ENCODE results near the gene CTLA4. TPM values are rescaled to one million over a fixed set of nuclear protein-coding genes. Genes with fewer than 3 reads are reported as not detected.

Gene CTLA4
- polyA plus RNA-seq (ENCODE audit: low read depth in 6 of 6) = under 1 TPM in 2 of 6 donors, not detected in 4; 0.22 to 0.60 TPM

- H3K36me3 Mint-ChIP-seq = peaks cover 0 to 7% of the 10 kb centered on the region in 2 donors
- ATAC-seq (ENCODE audit: low read depth in 2 of 2) (no peak), DNase-seq (no peak)
Observed at GRCh38 chr2:203867561-203868200, at the start of gene CTLA4. Gene CTLA4 (plus strand): TSS chr2:203867771. CDS start chr2:203867943, 172 bp downstream.

GRCh38 chr2:203818656-203819055, 48.9 kb upstream of the CTLA4 start:
- Mint-ChIP-seq H3K27ac (no peak overlapping the region), H3K4me1 (peaks cover 5 to 24% (median 15%) of the 10 kb centered on the region in 3 donors), H3K27me3 (peaks cover 79 to 84% (median 82%) of the 10 kb centered on the region in 3 donors), H3K36me3 (no peaks in the 10 kb centered on the region), H3K4me3 (no peak overlapping the region), H3K9me3 (peaks cover 0 to 11% (median 0%) of the 10 kb centered on the region in 7 donors)
- DNase-seq (no peak), ATAC-seq (ENCODE audit: low read depth in 2 of 2) (no peak)

More at GRCh38 chr2:203867561-203868200, at the start of gene CTLA4:
- peaks cover 20 to 24% (median 21%) of the 10 kb centered on the region in 3 donors for H3K27me3 Mint-ChIP-seq
- peaks cover 0 to 11% (median 4%) of the 10 kb centered on the region in 7 donors for H3K9me3 Mint-ChIP-seq
- H3K4me1 Mint-ChIP-seq = peaks cover 0 to 6% (median 0%) of the 10 kb centered on the region in 3 donors
- no peak within 1 kb of the TSS for H3K4me3 Mint-ChIP-seq
- H3K27ac Mint-ChIP-seq = no peak within 1 kb of the TSS

- H3K27ac Mint-ChIP-seq = no peak overlapping the region
- H3K9me3 Mint-ChIP-seq = peaks cover 0 to 11% (median 0%) of the 10 kb centered on the region in 7 donors
- ATAC-seq (ENCODE audit: low read depth in 2 of 2) (no peak), DNase-seq (no peak)
- H3K27me3 Mint-ChIP-seq = peaks cover 79 to 84% (median 82%) of the 10 kb centered on the region in 3 donors
- H3K36me3 Mint-ChIP-seq = no peaks in the 10 kb centered on the region
- H3K4me3 Mint-ChIP-seq = no peak overlapping the region
- peaks cover 5 to 24% (median 15%) of the 10 kb centered on the region in 3 donors for H3K4me1 Mint-ChIP-seq
Observed at GRCh38 chr2:203819434-203820133, 48.0 kb upstream of the CTLA4 start.

- no peak overlapping the region for H3K4me3 Mint-ChIP-seq
- peaks cover 0 to 11% (median 0%) of the 10 kb centered on the region in 7 donors for H3K9me3 Mint-ChIP-seq
- H3K4me1 Mint-ChIP-seq = peaks cover 0 to 18% (median 9%) of the 10 kb centered on the region in 3 donors
- H3K27me3 Mint-ChIP-seq = peaks cover 76 to 80% (median 77%) of the 10 kb centered on the region in 3 donors
- peak overlapping the region in 2 of 6 donors; percentile 17 to 60 for H3K27ac Mint-ChIP-seq
- DNase-seq (peak; percentile 18), ATAC-seq (ENCODE audit: low read depth in 2 of 2) (peak; percentile 64 to 69)
- H3K36me3 Mint-ChIP-seq = no peaks in the 10 kb centered on the region
Observed at GRCh38 chr2:203820969-203821368, 46.6 kb upstream of the CTLA4 start.

GRCh38 chr2:203822240-203822639, 45.3 kb upstream of the CTLA4 start:
- Mint-ChIP-seq H3K27me3 (peaks cover 71 to 79% (median 72%) of the 10 kb centered on the region in 3 donors), H3K27ac (no peak overlapping the region), H3K9me3 (peaks cover 0 to 11% (median 2%) of the 10 kb centered on the region in 7 donors), H3K36me3 (no peaks in the 10 kb centered on the region), H3K4me3 (no peak overlapping the region), H3K4me1 (peaks cover 0 to 18% (median 9%) of the 10 kb centered on the region in 3 donors)
- ATAC-seq (ENCODE audit: low read depth in 2 of 2) = no peak
- no peak for DNase-seq

GRCh38 chr2:203823173-203823572, 44.4 kb upstream of the CTLA4 start:
- Mint-ChIP-seq H3K4me3 (no peak overlapping the region), H3K9me3 (peaks cover 0 to 11% (median 2%) of the 10 kb centered on the region in 7 donors), H3K4me1 (peaks cover 0 to 18% (median 9%) of the 10 kb centered on the region in 3 donors), H3K27ac (no peak overlapping the region), H3K36me3 (no peaks in the 10 kb centered on the region), H3K27me3 (peaks cover 69 to 74% (median 70%) of the 10 kb centered on the region in 3 donors)
- ATAC-seq (ENCODE audit: low read depth in 2 of 2) (no peak), DNase-seq (no peak)

- peaks cover 69 to 71% (median 69%) of the 10 kb centered on the region in 3 donors for H3K27me3 Mint-ChIP-seq
- peaks cover 0 to 11% (median 4%) of the 10 kb centered on the region in 7 donors for H3K9me3 Mint-ChIP-seq
- H3K4me1 Mint-ChIP-seq = peaks cover 0 to 18% (median 9%) of the 10 kb centered on the region in 3 donors
- no peak for ATAC-seq (ENCODE audit: low read depth in 2 of 2)
- H3K36me3 Mint-ChIP-seq = no peaks in the 10 kb centered on the region
- H3K4me3 Mint-ChIP-seq = no peak overlapping the region
- no peak overlapping the region for H3K27ac Mint-ChIP-seq
- no peak for DNase-seq
Observed at GRCh38 chr2:203824057-203824456, 43.5 kb upstream of the CTLA4 start.

- no peaks in the 10 kb centered on the region for H3K36me3 Mint-ChIP-seq
- peaks cover 0 to 18% (median 9%) of the 10 kb centered on the region in 3 donors for H3K4me1 Mint-ChIP-seq
- DNase-seq = no peak
- no peak for ATAC-seq (ENCODE audit: low read depth in 2 of 2)
- H3K9me3 Mint-ChIP-seq = peaks cover 0 to 11% (median 4%) of the 10 kb centered on the region in 7 donors
- H3K27ac Mint-ChIP-seq = no peak overlapping the region
- peaks cover 67 to 71% (median 70%) of the 10 kb centered on the region in 3 donors for H3K27me3 Mint-ChIP-seq
- H3K4me3 Mint-ChIP-seq = no peak overlapping the region
Observed at GRCh38 chr2:203824603-203825002, 43.0 kb upstream of the CTLA4 start.

- Mint-ChIP-seq H3K4me1 (peaks cover 0 to 4% (median under 1%) of the 10 kb centered on the region in 3 donors), H3K27ac (no peak overlapping the region), H3K27me3 (peaks cover 75 to 77% (median 76%) of the 10 kb centered on the region in 3 donors)
Observed at GRCh38 chr2:203826704-203827103, 40.9 kb upstream of the CTLA4 start.

GRCh38 chr2:203830304-203831055, 37.1 kb upstream of the CTLA4 start:
- ATAC-seq (ENCODE audit: low read depth in 2 of 2) (no peak), DNase-seq (no peak)
- Mint-ChIP-seq H3K27ac (no peak overlapping the region), H3K4me3 (no peak overlapping the region), H3K4me1 (no peaks in the 10 kb centered on the region), H3K36me3 (no peaks in the 10 kb centered on the region), H3K9me3 (peaks cover 0 to 11% (median 2%) of the 10 kb centered on the region in 7 donors), H3K27me3 (peaks cover 58 to 66% (median 58%) of the 10 kb centered on the region in 3 donors)

More at GRCh38 chr2:203826704-203827103, 40.9 kb upstream of the CTLA4 start:
- Mint-ChIP-seq H3K36me3 (no peaks in the 10 kb centered on the region), H3K4me3 (no peak overlapping the region), H3K9me3 (peaks cover 0 to 11% (median 2%) of the 10 kb centered on the region in 7 donors)
- ATAC-seq (ENCODE audit: low read depth in 2 of 2) = no peak
- DNase-seq = no peak

- H3K27ac Mint-ChIP-seq = no peak overlapping the region
- ATAC-seq (ENCODE audit: low read depth in 2 of 2) (no peak), DNase-seq (no peak)
- peaks cover 0 to 2% (median 0%) of the 10 kb centered on the region in 7 donors for H3K9me3 Mint-ChIP-seq
- no peaks in the 10 kb centered on the region for H3K36me3 Mint-ChIP-seq
- H3K4me3 Mint-ChIP-seq = no peak overlapping the region
- H3K27me3 Mint-ChIP-seq = peaks cover 52 to 63% (median 63%) of the 10 kb centered on the region in 3 donors
- no peaks in the 10 kb centered on the region for H3K4me1 Mint-ChIP-seq
Observed at GRCh38 chr2:203835420-203835819, 32.2 kb upstream of the CTLA4 start.

GRCh38 chr2:203835892-203836800, 31.4 kb upstream of the CTLA4 start:
- Mint-ChIP-seq H3K27ac (no peak overlapping the region), H3K4me1 (no peaks in the 10 kb centered on the region), H3K27me3 (peaks cover 46 to 64% (median 62%) of the 10 kb centered on the region in 3 donors), H3K4me3 (no peak overlapping the region), H3K36me3 (no peaks in the 10 kb centered on the region), H3K9me3 (peaks cover 0 to 2% (median 0%) of the 10 kb centered on the region in 7 donors)
- DNase-seq = no peak
- no peak for ATAC-seq (ENCODE audit: low read depth in 2 of 2)

All from naive B cell (primary cell).